Islet of Langerhans (tissue), 1 donor: Measurements from ENCODE around the gene TMEM41B.
"Not testable (repeated sequence)": the region's sequence is repeated elsewhere in the genome, so short reads cannot be mapped to it uniquely, and the experiment has no call there.

ENCODE experiments used
- FAIRE-seq: peaks from one replicate; lab custom pipeline; 2011; peaks lifted over from hg19 to GRCh38; lab: Jason Lieb, UNC

The TMEM41B gene

DNA sequence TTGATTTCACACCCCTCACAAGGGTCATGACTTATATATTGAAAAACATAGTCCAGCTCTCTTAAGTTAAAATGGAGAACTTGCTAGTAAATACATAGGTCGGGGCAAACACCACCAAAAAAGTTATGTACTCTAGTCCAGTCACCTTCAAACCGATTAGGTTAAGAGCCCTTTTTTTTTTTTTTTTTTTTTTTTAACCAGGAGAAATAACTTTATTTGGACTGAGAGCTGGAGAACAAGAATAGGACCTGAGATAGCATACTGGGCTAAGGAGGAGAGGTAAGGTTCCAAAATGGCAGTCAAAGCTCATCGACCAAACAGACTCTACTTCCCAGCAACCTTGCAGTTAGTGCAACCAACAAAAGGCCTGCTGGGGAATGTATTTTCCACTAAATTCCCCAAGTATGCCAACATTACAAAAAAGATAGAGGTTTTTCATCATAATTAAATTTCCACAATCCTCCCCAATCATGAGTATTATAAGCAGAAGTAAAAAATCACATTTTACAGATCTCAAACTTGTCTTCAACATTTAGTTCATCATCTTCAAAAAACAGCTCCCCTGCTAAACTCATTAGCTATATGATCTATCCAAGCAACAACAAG, 3.8 kb downstream of the TMEM41B start:
- FAIRE-seq, result no peak

DNA sequence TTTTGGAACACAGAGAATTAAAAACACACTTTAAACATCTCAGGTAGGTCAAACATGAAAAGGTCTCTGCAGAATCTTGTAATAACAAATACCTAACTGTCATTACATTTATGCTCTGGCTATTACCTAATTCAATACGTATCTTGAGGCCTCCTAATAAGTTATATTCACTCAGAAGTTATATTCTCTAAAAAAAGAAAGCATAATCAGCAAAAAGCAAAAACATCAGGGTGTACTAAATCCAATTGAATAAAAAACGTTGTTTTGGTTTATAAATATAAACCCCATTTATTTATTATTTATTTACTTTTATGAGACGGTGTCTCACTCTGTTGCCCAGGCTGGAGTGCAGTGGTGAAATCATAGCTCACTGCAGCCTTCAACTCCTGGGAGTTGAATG, 10.2 kb downstream of the TMEM41B start:
- FAIRE-seq, result no peak

DNA sequence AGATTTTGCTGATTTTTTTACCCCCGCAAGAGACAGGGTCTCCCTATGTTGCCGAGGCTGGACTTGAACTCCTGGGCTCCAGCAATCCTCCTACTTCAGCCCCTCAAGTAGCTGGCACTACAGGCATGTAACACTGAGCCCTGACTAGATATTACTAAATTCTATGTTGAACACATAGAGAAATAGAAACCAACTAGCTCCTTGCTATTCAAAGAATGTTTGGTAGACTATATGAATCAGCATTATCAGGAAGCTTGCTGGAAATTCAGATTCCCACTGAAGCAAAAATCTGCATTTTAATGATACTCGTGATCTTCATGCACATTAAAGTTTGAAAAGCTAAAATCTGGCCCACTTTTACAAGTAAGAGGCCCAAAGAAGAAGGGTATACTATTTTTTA, 11.9 kb downstream of the TMEM41B start:
- no peak for FAIRE-seq

DNA sequence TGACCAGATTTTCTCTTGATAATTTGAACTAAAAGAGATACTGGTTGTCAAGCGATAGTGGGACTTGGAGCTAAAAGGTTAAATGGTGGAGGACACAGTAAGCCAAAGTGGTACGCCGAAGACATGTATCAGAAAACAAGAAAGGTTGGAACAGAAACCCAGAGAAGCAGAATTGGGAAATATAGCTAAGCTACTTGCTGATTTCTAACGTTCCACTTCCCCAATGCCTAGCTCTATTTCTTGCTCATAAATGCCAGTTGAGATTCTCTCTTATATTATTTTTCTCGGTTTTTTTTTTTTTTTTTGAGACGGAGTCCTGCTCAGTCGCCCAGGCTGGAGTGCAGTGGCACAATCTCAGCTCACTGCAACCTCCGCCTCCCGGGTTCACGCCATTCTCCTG, 12.7 kb downstream of the TMEM41B start:
- FAIRE-seq, result no peak

DNA sequence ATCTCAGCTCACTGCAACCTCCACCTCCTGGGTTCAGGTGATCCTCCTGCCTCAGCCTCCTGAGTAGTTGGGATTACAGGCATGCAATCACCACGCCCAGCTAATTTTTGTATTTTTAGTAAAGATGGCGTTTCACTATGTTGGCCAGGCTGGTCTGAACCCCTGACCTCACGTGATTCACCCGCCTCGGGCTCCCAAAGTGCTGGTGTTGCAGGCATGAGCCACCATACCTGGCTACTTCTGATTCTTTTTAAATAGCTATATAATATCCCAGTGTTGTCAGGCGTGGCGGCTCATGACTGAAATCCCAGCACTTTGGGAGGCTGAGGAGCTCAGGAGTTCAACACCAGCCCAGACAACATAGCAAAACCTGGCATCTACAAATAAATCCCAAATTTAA, 20.7 kb downstream of the TMEM41B start:
- FAIRE-seq, result no peak

DNA sequence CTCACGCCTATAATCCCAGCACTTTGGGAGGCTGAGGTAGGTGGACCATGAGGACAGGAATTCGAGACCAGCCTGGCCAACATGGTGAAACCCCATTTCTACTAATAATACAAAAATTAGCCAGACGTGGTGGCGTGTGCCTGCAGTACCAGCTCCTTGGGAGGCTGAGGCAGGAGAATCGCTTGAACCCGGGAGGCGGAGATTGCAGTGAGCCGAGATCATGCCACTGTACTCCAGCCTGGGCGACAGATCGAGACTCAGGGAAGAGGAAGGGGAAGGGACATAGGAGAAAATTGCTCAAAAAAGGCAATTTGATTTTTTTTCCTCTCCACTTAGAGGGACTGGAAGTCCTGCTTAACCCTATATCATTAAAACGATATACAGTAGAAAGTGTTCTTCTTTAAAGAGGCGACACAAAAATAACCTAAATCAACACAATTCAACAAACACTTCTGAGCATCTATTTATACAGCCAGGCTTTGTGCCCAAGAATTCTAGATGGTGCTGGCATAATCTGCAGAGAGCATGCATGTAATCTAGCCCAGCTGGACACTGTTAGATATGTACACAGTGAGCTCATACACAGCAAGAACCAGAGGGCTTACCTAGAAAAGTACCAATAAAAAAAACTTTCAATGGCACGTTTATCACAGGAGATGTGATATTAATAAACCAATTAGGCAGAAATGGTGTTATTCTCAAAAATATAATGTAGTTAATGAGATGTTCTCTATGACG, 28.4 kb downstream of the TMEM41B start:
- FAIRE-seq, result no peak

DNA sequence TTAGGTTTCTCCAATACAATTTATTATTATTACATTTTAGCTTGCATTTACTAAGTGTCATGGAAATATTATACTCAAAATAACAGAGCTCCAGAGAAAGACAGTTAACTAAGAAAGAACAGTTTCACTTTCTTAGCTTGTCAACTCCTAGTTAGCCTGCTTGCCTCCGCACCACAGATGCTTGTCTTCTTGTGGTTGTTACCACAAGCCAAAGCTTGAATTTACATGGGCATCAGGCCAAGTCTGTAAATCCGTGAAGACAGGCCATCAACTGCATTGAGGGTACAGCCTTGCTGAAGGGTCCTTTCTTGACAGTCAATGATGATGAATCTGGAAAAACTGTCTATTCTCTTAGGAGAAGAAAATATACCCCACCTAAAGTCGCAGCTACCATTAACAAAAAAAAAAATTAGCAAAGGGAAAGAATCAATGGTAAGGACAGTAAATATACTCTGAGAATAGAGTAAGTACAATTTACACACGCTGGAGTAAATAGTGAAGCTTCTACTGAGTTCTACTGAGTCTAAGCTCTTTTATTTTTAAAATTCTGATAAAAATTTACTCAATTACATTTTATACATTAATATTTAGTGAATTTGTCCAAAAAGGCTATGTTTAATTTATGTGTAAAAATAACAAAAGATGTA, 33.6 kb downstream of the TMEM41B start:
- no peak for FAIRE-seq

DNA sequence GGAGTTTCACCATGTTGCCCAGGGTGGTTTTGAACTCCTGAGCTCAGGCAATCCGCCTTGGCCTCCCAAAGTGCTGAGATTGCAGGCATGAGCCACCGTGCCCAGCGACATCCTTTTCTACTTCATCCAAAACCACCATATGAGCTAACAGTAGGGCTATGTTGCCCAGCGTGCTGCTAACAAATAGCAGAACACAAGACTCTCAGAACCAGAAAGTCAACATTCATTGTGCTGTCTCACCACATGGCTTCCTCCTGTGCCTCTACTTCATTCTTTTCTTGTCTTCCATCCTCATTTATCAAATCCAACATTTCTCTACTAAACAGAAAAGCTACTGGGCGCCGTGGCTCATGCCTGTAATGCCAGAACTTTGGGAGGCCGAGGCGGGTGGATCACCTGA, 37.2 kb downstream of the TMEM41B start:
- no peak for FAIRE-seq

DNA sequence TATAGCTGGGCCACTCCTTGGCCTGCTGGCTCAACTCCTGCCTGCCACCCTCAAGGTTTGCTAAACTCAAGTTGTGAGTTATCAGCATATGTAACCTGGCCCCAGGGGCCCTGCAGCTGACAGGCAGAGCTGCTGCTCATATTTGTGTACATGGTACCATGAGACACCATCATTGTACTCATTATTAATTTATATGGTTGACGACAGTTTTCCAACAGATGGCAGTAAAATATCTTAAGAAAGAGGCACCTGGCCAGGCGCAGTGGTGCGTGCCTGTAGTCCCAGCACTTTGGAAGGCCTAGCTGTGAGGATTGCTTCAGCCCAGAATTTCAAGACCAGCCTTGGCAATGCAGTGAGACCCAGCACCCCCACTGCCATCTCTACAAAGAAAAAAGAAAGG, 37.8 kb downstream of the TMEM41B start:
- FAIRE-seq, result no peak

DNA sequence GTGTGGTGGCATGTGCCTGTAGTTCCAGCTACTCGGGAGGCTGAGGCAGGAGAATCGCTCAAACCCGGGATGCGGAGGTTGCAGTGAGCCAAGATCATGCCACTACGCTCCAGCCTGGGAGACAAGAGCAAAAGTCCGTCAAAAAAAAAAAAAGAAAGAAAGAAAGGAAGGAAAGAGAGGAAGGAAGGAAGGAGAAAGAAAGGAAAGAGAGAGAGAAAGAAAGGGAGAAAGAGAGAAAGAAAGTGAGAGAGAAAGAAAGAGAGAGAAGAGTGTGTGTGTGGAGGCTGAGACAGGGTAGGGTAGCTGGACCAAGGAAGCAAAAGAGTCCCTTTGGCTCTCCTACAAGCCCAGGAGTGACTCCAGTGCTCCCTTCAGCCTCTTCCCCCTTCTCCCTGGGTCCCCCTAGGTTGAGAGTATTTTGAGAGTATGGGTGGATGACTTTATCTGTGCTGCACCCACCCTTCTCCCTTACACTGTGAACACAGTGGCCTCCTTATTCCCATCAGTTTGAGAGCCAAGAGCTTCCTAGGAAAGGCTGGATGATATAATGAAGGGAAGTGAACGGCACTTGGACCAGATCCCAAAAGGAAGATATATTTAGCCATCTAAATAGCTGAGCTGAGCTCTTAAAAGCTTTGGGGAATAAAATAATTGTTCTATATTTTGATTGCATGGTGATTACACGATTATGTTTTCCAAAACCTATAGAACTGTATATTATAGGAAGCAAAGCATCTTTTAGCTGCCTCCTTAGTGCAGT, 39.7 kb downstream of the TMEM41B start:
- no peak for FAIRE-seq

DNA sequence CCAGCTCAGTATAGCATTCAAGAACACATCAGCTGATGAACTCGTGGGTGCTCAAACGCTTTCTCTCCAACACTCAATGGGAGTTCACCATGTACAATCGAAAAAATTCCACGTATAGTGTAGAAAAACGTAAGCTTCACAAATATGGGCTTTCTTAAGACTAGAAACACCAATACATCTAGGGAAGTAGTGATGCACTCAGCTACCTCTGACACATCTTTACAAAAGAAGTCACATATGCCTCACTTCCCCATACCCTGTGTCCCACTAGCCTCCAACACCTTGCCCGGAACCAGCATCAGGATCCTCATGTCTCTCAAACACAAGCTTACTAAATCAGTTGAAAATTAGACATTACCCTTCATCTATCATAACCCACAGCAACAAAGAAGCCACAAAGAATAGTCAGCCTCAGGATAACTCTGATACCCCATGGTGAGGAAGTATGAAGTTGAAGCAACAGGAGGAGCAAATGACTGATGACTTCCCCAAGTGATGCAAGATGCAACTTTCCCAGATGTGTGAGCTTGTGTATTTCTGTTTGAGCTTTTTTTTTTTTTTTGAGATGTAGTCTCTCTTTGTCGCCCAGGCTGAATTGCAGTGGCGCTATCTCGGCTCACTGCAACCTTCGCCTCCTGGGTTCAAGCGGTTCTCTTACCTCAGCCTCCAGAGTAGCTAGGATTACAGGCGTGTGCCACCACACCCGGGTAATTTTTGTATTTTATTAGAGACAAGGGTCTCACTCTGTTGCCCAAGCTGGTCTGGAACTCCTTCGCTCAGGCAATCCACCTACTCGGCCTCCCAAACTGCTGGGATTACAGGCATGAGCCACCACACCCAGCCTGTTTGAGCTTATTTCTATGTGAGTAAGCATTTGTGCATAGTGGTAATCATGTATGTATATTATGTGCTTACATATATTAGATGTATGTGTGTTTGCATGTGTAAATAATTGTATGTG, 40.7 kb downstream of the TMEM41B start:
- no peak for FAIRE-seq

DNA sequence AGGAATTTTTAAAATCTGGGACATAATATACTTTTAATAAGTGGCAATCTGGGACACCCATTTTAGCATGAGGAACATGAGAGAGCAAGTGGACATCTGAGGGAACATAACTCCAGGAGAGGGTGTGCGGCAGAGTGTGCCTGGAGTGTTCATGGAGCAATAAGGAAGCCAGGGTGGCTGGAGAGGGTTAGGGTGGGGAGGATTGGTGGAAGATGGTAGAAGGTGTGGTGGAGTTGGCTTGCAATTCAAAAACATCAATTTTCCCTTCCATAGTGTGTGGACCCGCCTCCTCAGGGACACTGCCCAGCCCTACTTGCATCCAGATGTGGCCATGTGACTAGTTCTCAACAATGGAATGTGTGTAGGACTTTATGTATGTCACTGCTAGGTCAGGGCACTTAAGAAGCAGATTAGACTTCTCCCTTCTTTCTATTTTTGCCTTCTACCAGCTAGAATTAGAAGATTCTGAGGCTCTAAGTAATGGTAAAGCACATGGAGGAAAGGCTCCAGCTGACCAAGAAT, 44.8 kb downstream of the TMEM41B start:
- FAIRE-seq, result no peak

DNA sequence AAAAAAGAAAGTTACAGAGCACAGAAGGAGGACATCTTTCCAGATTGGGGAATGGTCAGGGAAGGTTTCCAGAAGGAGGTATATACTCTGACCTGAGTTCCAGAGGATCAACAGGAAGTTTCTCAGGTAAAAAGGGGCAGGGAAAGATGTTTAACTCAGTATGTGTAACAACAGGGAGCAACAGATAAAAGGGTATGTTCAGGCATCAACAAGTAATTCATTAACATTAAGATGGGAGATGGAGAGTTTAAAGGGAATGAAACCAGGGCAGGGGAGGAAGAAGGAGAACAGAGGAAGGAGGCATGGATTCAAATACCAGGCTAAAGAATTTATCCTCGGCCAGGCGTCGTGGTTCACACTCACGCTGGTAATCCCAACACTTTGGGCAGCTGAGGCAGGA, 46.7 kb downstream of the TMEM41B start:
- no peak for FAIRE-seq

DNA sequence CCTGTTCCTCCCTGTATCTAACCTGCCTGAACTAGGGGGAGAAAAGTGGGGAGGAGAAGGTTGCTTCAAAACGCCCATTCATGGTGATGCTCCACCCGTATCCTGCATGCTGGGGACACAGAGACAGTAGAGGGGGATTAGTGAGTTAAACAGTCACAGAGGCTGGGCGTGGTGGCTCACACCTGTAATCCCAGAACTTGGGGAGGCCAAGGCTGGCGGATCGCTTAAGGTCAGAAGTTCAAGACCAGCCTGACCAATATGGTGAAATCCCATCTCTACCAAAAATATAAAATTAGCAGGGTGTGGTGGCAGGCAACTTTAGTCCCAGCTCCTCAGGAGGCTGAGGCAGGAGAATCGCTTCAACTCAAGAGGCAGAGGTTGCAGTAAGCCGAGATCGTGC, 47.5 kb downstream of the TMEM41B start:
- no peak for FAIRE-seq

DNA sequence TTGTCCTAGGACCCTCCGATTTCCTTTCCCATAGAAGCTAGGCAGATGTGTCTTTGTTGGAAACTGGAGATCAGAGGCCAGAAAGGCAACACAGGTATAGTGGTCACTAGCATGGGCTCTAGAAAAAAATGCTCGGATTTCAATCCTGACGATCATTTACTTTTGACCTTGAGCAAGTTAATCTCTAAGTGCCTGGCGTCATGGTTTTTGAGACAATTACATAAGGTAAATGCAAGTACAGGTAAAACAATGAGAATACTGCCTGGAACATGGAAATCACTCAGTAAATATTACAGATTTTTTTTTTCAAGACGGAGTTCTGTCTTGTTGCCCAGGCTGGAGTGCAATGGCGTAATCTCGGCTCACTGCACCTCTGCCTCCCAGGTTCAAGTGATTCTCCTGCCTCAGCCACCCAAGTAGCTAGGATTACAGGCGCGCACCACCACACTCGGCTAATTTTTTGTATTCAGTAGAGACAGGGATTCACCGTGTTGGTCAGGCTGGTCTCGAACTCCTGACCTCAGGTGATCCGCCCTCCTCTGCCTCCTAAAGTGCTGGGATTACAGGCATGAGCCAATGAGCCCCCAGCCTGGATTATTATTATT, 48.2 kb downstream of the TMEM41B start:
- no peak for FAIRE-seq

DNA sequence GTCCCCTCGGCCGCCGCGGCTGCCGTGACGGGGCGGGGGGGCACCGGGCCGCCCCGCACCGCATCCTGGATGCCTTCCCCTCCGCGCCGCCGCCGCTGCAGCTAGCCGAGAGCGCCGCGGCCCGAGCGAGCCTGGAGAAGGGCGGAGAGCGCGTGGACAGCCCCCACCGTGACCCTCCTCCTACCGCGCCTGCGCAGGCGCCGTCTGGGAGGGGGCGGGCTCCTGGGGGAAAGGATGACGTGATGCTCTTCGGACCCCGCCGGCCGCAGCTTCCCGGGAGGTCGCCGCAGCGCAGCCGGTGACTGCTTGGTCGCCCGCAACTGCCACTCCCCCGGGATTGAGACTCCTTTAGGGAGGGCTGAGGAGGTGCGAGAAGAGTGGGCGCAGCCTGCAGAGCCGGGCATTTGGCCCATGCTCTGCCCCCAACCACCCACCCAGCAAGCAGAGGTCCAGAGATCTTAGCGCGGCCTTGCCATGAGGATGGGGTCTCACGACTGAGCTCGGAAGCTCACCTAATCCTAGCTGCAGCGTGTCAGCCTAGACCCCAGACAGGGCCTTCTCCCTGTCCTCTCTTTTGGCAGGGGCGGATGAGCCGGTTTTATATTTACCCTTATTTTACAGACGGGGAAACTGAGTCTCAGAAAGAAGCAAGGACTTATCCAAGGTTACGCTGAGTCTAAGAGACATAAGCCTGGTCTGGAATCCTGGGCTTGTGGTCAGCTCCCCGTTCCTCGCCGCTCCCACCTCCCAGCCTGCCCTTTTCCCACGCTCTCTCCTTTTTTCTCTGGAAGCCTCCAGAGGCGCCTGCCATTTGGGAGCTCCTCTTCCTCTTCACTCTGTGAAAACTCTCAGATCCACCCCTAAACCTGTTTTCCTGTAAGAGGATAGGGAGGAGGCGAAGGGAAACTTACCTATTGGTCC, 48.9 kb downstream of the TMEM41B start, which contains the start of gene DENND5A:
TSS of gene DENND5A (minus strand) at position 140 of the 921 bp plus-strand sequence. CDS start 281 bp downstream, outside the sequence.
- no peak for FAIRE-seq

DNA sequence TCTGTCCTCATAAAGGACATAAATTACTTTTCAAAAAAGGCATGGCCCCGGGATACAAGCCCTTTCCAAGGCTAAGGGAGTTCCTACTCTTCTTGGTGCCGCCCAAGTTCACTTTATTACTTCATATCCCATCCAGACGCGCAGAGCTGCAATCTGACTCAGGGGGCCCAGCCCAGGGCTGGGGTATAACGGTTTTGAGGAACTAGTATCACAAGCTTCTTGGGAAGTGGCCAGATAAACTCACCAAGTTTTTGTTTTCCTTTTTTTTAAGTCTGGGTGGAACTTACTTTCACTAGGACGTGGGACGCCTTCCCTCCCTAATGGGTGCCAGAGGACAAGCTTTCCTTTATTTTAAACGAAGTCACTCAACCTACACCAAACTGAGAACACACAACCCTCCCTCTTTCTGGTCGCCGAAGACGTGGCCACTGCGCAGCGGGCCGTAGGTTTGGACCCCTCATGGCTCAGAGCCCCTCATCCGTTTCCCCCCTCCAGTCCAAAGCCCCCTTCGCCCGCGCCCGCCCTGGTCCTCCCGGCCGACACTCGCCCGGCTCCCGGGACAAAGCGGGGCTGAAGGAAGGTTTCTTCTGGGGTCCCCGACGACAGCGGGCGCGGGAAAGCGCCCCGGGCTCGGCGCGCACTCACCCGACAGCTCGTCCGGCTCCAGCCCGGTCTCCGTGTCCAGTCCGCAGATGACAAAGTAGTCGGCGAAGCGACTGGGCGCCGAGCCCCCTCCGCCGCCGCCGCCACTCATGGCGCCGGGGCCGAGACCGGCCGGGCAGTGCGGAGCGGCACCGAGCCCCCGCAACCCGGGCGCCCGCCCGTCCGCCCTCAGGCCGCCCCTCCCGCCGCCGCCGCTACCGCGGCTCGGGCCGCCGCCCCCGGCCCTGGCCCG, 49.8 kb downstream of the TMEM41B start:
- no peak for FAIRE-seq

DNA sequence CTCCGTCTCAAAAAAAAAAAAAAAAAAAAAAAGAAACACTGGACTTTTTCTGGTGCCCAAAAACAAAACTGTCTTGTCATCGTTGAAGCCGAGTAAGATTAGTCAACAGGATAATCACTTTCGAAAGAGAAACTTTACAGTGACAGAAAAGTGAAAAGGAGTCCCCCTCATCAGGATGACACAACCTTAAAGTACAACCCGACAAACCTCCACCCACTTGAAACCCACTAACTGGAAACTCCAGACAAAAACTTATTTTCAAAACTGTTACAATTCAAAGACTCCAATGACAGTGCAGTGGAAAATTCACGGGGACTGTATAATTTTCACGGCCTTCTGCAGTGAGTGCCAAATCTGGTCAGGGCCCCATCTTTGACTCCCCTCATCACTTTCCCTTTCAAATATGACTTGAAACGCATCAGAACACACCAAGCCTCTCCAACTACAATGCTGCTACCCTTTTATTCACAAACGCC, 50.5 kb downstream of the TMEM41B start:
- FAIRE-seq, result no peak

DNA sequence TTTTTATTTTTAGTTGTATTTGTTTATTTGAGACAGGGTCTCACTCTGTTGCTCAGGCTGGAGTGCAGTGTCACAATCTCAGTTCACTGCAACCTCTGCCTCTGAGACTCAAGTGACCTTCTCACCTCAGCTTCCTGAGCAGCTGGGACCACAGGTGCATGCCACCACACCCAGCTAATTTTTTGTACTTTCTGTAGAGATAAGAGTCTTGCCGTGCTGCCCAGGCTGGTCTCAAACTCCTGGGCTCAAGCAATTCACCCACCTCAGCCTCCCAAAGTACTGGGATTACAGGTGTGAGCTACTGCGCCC, 53.6 kb downstream of the TMEM41B start:
- FAIRE-seq, result not testable (repeated sequence)
